ENCODE results near the gene CNOT11.
"Not testable (repeated sequence)": the region's sequence is repeated elsewhere in the genome, so short reads cannot be mapped to it uniquely, and the experiment has no call there.

The CNOT11 gene

GRCh38 chr2:101310834-101311695, 58.4 kb downstream of the CNOT11 start:
- peak in 2 of 4 experiments; percentile 27 to 35 for DNase-seq

- peak in 3 of 4 experiments; percentile 22 to 46 (median 25) for DNase-seq
Measured at GRCh38 chr2:101311696-101312017, 59.0 kb downstream of the CNOT11 start.

GRCh38 chr2:101316568-101316967, 63.9 kb downstream of the CNOT11 start:
- not testable (repeated sequence) for DNase-seq
